SKM-1 (cell line): ENCODE measurements around the gene NUAK1.

ENCODE experiments used
- DNase-seq: peaks from one replicate; lab custom pipeline; 2025; ENCODE audit not compliant: unreplicated experiment; lab: John Stamatoyannopoulos, UW

Gene NUAK1

DNA sequence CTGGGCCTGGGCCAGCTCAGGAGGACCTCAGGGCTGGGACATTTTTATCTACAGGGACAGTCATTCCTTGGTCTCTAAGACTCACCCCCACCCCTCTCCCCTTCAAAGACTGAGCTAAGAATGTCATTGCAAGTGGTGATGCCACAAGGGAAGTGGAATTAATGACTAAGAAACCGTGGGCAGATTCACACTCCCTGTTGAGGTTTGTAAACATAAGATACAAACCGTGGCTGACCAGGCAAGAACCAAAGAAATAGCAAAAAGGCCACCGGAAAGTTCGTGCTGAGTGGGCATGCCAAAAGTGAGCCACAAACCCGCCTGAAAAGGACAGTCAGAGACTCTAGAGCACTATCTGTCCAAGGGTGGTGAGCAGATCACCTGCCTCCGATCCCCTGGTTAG lies 25.7 kb downstream of the NUAK1 start:
- no peak for DNase-seq

DNA sequence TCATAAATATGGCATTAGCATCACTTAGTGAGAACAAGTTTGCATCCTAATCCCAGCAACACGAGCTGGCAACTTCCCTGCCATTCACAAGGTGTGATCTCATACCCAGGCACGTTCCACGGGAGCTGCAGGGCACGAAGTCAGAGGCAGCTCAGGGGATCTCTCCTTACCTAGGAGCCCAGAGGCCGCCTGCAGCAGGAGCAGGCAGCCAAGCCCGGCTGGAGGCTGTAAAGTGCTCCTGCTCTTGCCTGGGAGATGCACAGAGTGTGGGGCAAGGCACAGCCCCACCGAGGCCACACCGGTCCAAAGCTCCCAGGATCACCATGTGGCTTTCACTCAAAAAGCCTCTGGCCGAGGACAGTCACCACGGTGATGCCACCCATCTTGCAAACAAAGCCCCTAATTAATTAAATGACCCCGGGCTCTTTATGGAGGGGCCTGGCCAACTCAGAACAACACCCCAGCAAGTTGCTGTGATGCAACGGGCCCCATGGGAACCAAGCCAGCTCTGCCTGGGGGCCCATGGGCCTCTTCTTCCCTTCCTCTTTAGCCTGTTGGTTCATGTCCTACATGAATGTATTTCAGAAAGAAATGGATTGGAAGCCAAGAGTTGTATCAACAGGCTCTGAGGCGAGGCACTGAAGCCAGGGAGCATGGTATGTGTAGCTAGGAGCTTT lies 26.5 kb downstream of the NUAK1 start:
- no peak for DNase-seq

DNA sequence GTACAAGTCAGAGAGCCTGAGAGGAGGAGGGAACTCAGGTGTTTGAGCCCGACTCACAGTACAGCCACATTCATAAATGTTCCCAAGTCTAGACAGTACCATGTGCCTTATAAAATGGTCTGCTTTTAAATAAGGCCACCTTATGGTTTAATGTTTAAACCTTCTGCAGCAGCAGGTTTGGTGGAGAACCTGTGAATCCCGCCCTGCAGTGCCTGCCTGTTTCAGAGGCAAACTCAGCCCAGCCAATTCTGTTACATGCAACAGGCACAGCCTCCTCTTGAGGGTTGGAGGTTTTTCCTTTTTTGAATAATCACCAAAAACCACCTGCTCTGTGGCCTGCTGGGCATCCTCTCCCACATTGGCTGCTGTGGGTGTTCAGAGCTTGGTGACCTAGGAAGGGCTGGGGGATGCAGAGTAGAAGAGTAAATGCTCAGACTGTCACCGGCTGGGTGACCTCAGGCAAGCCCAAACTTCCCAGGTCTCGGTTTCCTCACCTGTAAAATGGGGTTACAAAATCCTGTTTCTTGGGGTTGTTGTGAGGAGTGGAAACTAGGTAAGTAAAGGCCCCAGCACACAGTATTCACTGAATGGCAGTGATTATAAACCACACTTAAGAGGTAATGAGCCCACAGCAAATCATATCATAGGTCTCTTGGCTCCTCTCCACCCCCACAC lies 28.0 kb downstream of the NUAK1 start:
- DNase-seq, result no peak

DNA sequence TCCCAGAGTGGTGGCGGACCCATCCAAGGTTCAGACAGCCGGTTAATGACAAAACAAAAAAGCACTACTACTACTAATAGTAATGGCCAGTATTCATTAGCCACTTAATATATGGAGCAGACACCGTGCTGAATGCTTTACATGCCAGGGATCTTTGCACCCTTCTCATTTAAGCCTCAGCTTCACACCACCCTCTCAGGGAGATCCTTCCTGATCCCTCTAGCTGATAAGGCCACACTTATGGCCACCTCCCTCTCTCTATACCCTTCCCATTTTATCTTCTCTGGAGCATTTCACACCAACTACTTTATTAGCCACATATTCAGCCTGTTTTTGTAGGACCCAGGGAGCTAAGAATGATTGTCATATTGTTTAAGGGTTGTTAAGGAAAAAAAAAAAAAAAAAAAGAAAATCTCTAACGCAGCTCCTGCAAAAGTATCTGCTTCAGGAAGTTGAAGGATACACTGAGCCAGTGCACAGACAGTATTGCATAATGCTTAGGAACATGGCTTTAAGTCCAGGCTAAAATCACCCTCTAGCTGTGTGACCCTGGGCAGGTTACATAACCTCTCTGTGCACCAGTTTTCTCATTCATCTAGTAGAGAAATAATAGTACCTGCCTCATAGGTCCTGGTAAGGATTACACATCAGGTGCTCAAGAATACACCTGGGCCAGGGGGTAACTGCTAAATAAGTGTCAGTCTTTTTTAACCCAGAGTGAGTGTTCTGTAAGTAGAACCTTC lies 29.4 kb downstream of the NUAK1 start:
- no peak for DNase-seq

DNA sequence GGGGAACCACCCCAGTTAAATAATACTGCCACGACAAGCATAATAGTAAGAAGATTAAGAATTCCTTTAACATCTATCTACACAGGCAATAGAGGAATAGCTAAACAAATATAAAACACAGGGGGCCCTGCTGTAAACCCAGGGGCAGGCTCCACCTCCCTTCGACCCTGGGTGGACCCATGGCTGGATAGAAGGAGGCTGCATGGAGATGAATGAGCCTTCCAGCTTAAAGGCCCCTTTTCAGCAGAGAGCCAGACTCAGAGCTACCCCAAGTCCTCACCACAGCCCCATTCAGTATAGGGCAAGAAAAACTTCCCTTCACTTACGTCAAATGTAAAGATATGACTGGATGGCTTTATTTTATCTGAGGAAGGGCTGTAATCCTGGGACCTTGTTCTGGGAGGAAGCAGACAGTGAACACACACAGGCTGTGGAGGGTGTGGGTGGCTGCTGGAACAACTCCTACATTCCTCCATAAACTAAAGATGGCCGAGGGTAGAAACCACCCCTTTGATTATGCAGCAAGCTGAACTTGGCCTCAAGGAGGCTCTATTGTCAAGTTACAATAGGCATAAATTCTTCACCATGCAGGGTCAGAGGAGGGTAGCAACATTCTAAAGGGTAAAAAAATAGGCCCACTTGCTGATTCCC lies 30.4 kb downstream of the NUAK1 start:
- no peak for DNase-seq

DNA sequence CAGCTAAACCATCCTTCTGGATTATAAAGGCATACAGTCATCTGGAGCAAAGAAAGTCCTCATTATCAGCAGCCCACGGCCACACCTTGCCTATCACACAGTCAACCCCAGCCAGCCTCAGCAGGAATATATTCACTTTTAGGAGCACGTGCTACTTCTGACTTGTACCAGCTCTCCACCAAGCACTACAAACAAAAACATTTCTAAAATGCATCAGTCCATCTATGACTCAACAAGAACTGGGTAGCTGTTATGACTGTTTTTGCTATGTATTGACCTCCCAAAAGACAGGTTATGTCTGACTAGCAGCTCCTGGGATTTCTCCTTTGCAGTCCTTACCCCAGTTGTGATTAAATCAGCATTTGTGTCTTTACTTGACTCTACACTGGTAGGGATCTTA lies 31.2 kb downstream of the NUAK1 start:
- no peak for DNase-seq

DNA sequence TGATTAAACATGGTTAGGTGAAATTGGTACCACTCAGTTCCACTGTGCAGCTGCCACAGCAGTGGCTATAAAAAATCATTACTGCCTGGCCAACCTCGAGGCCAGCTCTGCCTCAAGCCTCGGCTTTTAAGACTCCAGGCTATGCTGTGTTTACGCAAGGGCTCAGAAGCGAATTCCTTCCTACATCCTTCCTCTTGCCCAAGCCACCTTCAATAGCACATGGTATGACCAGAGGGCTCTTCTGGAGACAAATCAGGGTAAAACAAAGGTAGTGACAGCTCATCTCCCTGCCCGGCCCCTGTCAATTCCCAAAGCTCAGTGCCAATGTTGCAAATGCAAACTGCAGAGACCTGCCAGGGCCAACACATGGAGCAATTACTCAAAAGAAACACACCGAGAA lies 31.9 kb downstream of the NUAK1 start:
- DNase-seq, result no peak

DNA sequence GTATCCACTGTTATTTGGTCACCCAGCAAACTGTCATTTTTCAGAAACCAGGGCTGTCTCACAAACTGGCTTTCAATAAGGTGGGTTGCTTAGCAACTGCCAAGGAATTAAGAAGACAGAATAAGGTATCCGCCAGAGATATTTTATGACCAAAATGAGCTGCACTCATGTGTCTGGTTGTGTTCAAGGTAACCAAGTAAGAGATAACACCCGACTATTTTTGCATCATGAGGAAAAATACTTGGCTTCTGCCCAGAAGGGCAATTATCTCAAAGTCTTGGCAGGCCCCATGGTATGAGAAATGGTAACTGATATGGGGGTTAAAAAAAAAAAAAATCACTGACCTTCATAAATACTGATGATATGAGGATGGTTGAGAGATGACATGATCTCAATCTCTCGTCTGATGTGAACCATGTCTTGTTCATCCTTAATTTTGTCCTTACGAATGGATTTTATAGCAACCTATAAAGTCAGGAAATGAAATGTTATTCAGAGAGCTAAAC lies 32.6 kb downstream of the NUAK1 start:
- no peak for DNase-seq

DNA sequence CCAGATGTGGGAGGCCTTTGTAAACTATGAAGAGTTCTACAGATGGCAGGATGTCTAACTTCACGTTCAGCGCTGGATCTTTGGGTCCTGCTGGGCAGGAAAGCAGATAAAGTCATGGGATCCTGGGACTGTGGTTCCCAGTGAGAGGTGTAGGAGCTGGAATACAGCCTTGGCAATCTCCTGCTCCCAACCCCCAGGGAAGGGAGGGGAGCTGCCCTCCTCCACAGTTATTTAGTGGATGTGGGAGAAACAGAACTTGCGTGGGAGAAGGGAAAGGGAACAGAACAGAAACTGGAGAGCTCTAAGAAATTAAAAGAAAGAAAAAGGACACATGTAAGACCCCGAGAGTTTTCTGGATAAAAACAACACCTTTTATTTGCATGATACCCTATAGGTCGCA lies 37.0 kb downstream of the NUAK1 start:
- DNase-seq, result no peak

DNA sequence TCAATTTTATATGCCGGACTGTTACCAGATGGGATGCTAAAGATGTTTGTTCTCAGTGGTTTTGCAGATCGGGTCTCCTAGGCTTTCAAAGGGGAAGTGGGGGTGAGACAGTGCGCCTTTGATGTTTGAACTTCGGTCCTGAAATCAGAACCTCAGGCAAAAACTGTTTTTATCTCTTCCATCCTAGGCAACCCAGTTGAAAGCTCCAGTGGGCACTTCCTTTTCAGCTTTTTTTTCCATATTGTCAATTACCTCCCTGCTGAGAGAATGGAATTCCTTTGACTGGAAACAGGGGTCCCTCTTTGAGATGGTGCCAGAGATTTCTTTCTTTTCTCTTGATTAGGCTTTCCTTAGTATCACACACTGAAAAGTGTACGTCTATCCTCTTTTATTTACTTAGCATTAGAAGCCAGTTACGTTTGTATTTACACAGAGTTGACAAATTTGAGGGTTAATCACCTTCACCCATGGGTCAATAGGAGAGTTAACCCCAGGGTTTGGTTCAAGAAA lies 40.0 kb downstream of the NUAK1 start:
- DNase-seq, result no peak

DNA sequence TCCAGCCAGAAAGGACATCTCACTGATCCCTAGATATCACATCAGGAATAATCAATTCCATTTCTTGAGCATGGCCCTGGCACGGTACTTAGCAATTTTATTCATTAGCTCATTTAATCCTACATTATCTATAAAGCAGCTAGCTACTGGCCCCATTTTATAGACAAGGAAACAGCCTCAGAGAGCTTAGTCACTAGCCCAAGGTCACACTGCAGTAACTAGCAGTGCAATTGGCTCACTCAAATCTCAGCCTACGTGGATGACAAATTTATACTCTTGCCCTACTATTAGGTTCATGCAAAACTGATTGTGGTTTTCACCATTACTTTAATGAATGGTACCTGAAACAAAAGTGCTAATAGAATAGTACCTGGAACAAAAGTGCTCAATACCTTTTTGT lies 41.7 kb downstream of the NUAK1 start:
- no peak for DNase-seq

DNA sequence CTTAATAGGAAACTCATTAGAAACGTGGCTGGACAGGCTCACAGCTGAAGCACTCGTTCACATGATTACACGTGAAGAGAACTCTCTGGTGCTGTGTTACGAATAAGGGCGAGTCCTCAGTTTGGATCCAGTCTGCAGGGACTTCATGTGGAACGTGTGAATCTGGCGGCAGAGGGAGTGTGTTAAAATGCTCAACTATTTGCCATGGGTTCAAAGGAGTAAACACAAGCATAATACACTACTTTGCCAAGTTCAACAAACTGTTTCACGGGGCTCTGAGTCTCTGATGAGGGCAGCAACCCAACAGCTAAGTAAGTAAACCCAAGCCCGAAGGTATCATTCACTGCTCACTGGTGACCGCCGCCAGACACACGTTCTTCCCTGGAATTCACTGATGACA lies 42.4 kb downstream of the NUAK1 start:
- no peak for DNase-seq

DNA sequence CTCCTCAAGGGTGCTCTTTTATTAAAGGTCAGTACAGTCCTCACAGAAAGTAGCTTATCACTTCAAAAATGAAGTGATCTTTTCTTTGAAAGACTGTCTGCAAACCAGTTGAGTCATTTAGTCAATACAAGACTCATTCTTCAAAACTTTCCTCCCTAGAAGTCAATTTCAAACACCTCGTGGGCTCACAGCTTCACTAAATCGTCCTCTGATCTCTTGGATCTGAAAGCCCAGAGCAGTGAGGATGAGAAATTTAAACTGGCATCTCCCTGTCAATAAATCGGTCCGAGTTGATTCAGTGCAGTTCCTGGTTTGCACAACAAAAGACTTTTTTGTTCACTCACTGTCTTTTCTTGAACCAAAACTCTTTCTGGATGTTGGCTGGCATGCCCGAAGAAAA lies 44.5 kb downstream of the NUAK1 start:
- no peak for DNase-seq

DNA sequence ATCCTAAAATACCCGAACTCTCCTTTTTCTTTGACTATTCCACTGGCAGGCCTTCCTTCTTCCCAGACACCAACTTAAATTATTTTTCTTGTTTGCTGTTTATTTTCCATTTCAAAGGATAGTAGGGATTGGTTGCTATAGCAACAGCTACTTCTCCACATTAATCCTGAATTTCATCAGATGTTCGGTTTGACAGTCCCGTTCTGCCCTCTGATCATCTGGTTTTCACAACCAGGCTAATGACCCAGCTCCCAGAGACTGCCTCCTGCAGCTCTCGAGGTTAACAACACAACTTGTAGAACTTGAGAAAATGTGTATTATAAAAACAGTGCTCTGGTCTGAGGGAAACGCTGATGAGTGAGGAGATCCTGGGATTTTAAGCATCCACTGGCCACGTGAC lies 45.5 kb downstream of the NUAK1 start:
- no peak for DNase-seq

DNA sequence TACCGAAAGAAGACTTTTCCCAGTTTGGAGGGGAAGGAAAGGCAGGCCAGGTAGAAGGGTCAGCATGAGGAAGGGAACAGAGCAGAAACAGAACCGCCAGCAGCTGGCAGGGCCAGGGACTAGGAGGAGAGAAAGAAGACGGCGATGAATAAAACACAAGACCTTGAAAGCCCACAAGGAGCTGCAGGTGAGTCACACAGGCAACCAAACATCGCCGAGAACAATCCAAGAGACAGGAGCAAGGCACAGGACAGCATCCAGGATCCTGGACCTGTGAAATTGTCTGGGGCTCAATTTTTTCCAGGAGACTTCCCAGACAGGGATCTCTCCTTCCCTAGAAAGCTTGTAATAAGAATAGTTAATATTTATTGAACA lies 47.3 kb downstream of the NUAK1 start:
- no peak for DNase-seq

DNA sequence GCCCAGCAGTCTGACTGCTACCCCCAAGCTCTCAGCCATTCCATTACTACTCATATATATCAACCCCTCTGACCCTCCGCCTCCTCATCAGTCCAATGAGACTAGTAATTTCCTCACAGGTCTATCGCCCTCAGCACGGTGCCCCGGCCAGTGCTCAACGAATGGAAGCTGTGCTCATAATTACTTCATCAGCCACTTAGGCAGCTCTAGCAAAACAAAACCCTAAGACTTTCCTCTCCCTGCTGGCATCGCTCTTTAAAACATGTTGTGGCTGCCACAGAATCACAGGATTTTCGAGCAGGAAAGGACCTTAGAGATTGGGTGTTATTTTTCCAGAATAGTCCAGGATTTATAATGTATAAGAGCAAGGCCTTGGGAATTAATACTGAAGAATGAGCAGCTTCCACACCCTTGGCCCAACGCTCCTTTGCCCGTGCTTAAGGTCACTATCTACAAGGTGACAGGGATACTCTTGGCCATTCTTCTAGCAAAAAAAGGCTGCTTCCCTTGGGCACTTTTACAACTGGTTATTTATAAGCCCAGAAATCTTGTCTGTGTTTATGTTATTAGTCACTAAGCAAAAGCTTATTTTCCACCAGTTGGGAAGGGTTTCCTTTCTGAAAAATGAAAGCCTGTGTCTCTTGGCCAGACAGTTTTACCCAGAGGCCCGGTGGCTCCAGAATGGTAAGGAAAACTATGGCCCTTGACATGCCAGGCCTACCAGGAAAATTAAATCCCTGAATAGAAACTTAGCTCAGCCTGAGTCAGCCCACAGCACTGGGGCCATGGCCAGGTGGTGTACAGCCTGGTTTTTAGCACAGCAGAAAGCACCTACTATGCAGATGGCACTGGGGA lies 47.9 kb downstream of the NUAK1 start:
- DNase-seq, result no peak

DNA sequence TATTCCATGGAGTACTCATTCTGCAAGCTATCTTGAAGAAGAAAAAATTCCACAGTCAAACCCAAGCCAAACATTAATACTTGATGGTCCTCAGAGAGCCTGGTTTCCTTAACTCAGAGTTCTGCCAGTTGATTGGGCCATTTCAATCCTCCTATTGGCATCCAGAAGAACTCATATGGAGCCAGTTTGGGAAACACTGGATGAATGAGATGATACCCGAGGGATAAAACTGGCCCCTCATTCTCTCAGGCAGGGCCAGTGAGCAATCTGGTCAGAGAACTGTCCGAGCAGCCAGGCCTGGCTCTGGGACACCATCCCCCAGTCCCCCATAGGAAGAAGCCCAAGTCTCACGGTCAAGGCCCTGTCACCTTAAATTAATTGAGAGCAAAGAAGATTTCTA lies 48.8 kb downstream of the NUAK1 start:
- no peak for DNase-seq

DNA sequence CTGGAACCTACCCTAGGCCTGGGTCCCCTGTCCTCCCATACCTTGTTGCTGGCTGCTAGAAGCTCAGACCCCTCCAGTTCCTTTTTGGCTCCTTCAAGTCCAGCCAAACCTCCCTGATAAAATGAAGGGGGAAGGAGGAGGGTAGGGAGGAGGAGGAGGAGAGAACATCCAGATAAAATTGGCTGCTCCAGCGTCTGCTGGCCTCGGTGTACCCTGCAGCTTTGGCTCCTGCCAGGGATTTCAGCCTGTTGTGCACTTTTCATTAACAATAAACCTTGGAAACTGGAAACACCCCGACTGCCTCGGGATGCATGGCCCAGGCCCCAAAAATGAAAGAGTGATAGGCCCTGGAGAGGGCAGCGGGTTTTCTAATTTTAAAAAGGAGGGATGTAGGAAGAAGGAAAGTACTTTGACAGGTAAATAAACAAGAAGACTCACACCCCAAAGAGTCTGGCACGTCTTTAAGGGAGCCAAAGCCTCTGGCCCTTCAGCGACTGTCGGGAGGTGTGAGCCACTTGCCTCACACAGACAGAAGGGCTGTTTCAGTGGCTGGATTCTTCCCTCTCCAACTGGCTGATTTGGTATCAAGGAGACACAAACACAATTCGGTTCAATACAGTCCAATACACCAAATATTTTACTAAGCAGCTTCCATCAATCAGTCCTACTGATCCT lies 49.8 kb downstream of the NUAK1 start:
- no peak for DNase-seq

DNA sequence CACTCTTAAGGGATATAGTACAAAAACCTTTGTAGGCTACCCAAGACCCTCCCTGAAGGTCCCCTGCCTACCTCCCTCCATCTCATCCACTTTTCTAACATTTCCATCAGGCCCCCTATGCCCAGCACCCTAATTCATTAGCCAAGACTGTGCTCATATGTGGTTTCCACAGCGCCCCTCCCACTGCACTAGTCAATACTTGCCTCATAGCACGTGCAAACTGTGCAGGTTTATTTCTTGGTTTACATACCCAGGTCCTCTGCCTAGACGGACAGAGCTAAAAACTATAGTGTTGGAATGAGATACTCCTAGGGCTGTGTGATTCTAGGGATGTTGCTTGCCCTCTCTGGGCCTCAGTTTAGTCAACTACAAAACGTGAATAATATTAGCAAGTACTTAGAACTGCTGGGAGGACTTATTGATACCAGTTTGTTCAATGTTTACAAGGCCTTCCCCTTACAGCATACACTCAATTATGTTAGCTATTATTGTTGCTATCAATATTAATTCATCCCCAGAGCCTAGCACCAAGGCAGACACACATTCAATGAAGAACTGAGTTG lies 50.4 kb downstream of the NUAK1 start:
- DNase-seq, result no peak

DNA sequence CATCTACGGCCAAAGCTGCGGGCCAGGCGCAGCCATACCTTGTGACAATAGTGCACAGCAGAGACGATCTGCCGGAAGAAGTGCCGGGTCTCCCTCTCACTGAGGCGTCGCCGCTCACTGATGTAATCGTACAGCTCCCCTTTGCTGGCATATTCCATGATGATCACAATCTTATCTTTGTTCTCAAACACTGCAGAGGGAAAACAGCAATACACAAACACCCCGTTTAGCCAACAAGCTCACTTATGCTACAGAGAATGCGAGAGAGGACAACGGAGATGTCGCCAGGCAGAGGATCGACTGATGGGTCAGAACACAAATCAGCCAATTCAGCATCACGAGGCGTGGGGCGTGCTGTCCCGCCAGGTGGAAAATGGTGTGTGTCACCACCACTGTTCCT lies 52.1 kb downstream of the NUAK1 start:
- DNase-seq, result no peak
